A549 (cell line): Measurements from ENCODE around the gene AADACL3. TPM values are rescaled to one million over a fixed set of nuclear protein-coding genes. Genes with fewer than 3 reads are reported as not detected.

Experiments used
- ATAC-seq, 2 experiments: fragments of 200-7000 bp in 1 of 2; fragments of >200 bp in 1 of 2; cut with Nextera tagmentation in 1 of 2; cut with Tn5 transposase in 1 of 2; 3 replicates each; pipeline versions ENCODE4 v1.8.0 to v1.9.1; 2018 to 2020; ENCODE audit warnings: mild to moderate bottlenecking in 1 of 2, moderate library complexity in 1 of 2
- CTCF ChIA-PET: fragments of 300-600 bp; sonication (Branson Sonifier 250); formaldehyde crosslinking; extraction: SDS; loops from one replicate; lab custom pipeline; 2021; ENCODE audit warnings: antibody characterized with exemption, inconsistent platforms; lab: Yijun Ruan, JAX
- POLR2A ChIA-PET: fragments of 350-600 bp; formaldehyde crosslinking; extraction: SDS; loops from one replicate; lab custom pipeline; 2021; ENCODE audit warnings: antibody characterized with exemption, inconsistent platforms; lab: Yijun Ruan, JAX
- DNase-seq, 2 experiments: peaks; one replicate each; pipeline versions ENCODE4 v3.0.0 to v3.0.0-alpha.2; 2011 to 2016; ENCODE audit warnings: low read depth in 1 of 2, low spot score in 1 of 2
- FAIRE-seq: peaks from 2 replicates; lab custom pipeline; 2011; peaks lifted over from hg19 to GRCh38; lab: Jason Lieb, UNC
- H3K27ac ChIP-seq, 2 experiments: fragments of >200 bp; sonication (Bioruptor Twin); formaldehyde crosslinking; 3 replicates each; pipeline ENCODE4 v1.5.1; 2016 to 2017
- H3K4me1 ChIP-seq: fragments of >200 bp; sonication (Bioruptor Twin); formaldehyde crosslinking; 3 replicates; pipeline ENCODE4 v1.6.1; 2016
- H3K4me2 ChIP-seq: fragments of >200 bp; sonication (Bioruptor Twin); formaldehyde crosslinking; 3 replicates; pipeline ENCODE4 v1.6.1; 2016
- H3K4me3 ChIP-seq: fragments of >200 bp; sonication (Bioruptor Twin); formaldehyde crosslinking; 3 replicates; pipeline ENCODE4 v1.5.1; 2016
- H3K9me3 ChIP-seq: fragments of >200 bp; sonication (Bioruptor Twin); formaldehyde crosslinking; 3 replicates; pipeline ENCODE4 v1.6.1; 2016
- EHMT2 ChIP-seq: fragments of 200-600 bp; sonication (generic); IDR thresholded peaks from 2 replicates; pipeline ENCODE4 v1.6.1; 2016; ENCODE audit warnings: antibody characterized with exemption, low read depth, mild to moderate bottlenecking, moderate library complexity
- HEYL ChIP-seq: fragments of 250-450 bp; sonication (Bioruptor Pico); IDR thresholded peaks from 2 replicates; pipeline ENCODE4 v1.8.0; 2021; ENCODE audit warnings: mild to moderate bottlenecking, moderate library complexity
- HOXA7 ChIP-seq: fragments of 250-450 bp; sonication (Bioruptor Pico); IDR thresholded peaks from 2 replicates; pipeline ENCODE4 v1.5.0; 2020; ENCODE audit warnings: mild to moderate bottlenecking, moderate library complexity
- HOXB13 ChIP-seq: fragments of 250-450 bp; sonication (Bioruptor Pico); IDR thresholded peaks from 2 replicates; pipeline ENCODE4 v1.5.0; 2020; ENCODE audit warnings: low read depth, mild to moderate bottlenecking, moderate library complexity
- KDM1A ChIP-seq: fragments of 200-600 bp; sonication (generic); IDR thresholded peaks from 2 replicates; pipeline ENCODE4 v1.6.1; 2016; ENCODE audit warnings: low read depth, mild to moderate bottlenecking
- KDM5A ChIP-seq: fragments of 200-600 bp; sonication (generic); IDR thresholded peaks from 2 replicates; pipeline ENCODE4 v1.6.1; 2016; ENCODE audit warnings: antibody characterized with exemption, mild to moderate bottlenecking
- MAZ ChIP-seq: fragments of 150-350 bp; IDR thresholded peaks from 2 replicates; pipeline ENCODE4 v1.6.1; 2014; ENCODE audit warnings: antibody characterized with exemption, low read depth, low read length, borderline replicate concordance
- NR3C1 ChIP-seq: fragments of >200 bp; sonication (Bioruptor Twin); formaldehyde crosslinking; IDR thresholded peaks from 3 replicates; pipeline ENCODE4 v1.6.1; 2017
- POLR2A ChIP-seq: IDR thresholded peaks from 2 replicates; pipeline ENCODE4 v1.6.1; 2012; ENCODE audit warnings: mild to moderate bottlenecking, low read length
- RFX5 ChIP-seq: fragments of 450-650 bp; IDR thresholded peaks from 2 replicates; pipeline ENCODE4 v1.7.1; 2014; ENCODE audit warnings: antibody characterized with exemption, mild to moderate bottlenecking, moderate library complexity
- RNF2 ChIP-seq: fragments of 200-600 bp; sonication (generic); IDR thresholded peaks from 2 replicates; pipeline ENCODE4 v1.6.1; 2016; ENCODE audit warnings: low read depth, mild to moderate bottlenecking, antibody characterized with exemption, moderate library complexity, borderline replicate concordance
- SREBF2 ChIP-seq: fragments of 450-650 bp; IDR thresholded peaks from 2 replicates; pipeline ENCODE4 v1.6.1; 2014; ENCODE audit warnings: mild to moderate bottlenecking, moderate library complexity
- TP53 ChIP-seq: fragments of 250-450 bp; sonication (Bioruptor Pico); IDR thresholded peaks from 2 replicates; pipeline ENCODE4 v1.5.0; 2021; ENCODE audit warnings: mild to moderate bottlenecking, moderate library complexity
- ZNF302 ChIP-seq: fragments of 250-450 bp; sonication (Bioruptor Pico); IDR thresholded peaks from 2 replicates; pipeline ENCODE4 v1.9.0; 2021; ENCODE audit warnings: inconsistent platforms, mild to moderate bottlenecking, moderate library complexity
- WGBS: methylation state at CpG from one replicate; pipeline ENCODE4 v1.1.6; 2017; ENCODE audit errors: missing lambda C conversion rate; 5-methylcytosine and 5-hydroxymethylcytosine counted together
- polyA plus RNA-seq, 4 experiments: library from polyadenylated mRNA; depleted of rRNA in 3 of 4; stranded (reverse); fragments of >200 nt; fragmentation: RNase III in 1 of 4; extraction: RNeasy Plus Mini Kit Qiagen cat#74134 plus additional on column Dnase treatment in 1 of 4; gene quantifications; 2 replicates in 3 of 4; 3 replicates in 1 of 4; pipeline ENCODE4 v1.2.3, GENCODE V29; 2011 to 2017
- small RNA-seq, 6 experiments: library from RNA; depleted of rRNA; stranded (forward); fragments of <200 nt; gene quantifications; one replicate each; pipeline ENCODE3, GENCODE V24; 2012
- TF ChIP-seq, protein P1 (sequence below): IDR thresholded peaks from 2 replicates; pipeline ENCODE4 v1.6.1; 2012; ENCODE audit warnings: low read depth, borderline replicate concordance
- TF ChIP-seq, protein P2 (sequence below): fragments of >200 bp; sonication (Bioruptor Twin); formaldehyde crosslinking; IDR thresholded peaks from 3 replicates; pipeline ENCODE4 v1.5.1; 2016
- TF ChIP-seq, protein P3 (sequence below): fragments of 250-450 bp; sonication (Bioruptor Pico); IDR thresholded peaks from 2 replicates; pipeline ENCODE4 v1.5.0; 2021; ENCODE audit warnings: mild to moderate bottlenecking, moderate library complexity, borderline replicate concordance
- TF ChIP-seq, protein P4 (sequence below): fragments of >200 bp; sonication (Bioruptor Twin); formaldehyde crosslinking; IDR thresholded peaks from 3 replicates; pipeline ENCODE4 v1.6.1; 2016

The AADACL3 gene
- polyA plus RNA-seq, 2 of the 4 experiments (the other 2 are of a cell fraction): not detected

DNA sequence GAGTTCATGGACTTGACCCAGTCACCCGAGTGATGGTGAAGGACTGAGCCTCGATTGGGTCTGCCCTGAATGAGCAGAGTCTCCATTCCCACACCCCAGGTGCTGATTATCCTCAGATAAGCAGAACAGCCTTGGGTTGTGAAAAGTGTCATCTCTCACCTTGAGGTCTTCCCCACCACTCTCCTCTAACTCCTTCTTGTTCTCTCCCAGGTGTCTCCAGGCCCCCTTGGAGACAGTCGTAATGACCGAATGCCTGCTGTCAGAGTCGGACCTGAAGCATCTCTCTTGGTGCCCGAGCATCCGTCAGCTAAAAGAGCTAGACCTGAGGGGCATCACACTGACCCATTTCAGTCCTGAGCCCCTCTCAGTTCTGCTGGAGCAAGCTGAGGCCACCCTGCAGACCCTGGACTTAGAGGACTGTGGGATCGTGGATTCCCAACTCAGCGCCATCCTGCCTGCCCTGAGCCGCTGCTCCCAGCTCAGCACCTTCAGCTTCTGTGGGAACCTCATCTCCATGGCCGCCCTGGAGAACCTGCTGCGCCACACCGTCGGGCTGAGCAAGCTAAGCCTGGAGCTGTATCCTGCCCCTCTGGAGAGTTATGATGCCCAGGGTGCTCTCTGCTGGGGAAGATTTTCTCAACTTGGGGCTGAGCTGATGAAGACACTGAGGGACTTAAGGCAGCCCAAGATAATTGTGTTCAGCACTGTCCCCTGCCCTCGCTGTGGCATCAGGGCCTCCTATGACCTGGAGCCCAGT is 61.1 kb downstream of the AADACL3 start:
- ATAC-seq (no peak), DNase-seq (no peak), FAIRE-seq (no peak)
- TF ChIP-seq HOXA7 (no peak), NR3C1 (no peak), KDM1A (no peak), HEYL (CRISPR knock-in tag) (no peak), POLR2A (no peak), RNF2 (no peak), SREBF2 (no peak), TP53 (CRISPR knock-in tag) (no peak), ZNF302 (no peak), RFX5 (no peak), HOXB13 (CRISPR knock-in tag) (no peak), EHMT2 (no peak), MAZ (no peak), KDM5A (no peak)
- TF ChIP-seq, protein P1, sequence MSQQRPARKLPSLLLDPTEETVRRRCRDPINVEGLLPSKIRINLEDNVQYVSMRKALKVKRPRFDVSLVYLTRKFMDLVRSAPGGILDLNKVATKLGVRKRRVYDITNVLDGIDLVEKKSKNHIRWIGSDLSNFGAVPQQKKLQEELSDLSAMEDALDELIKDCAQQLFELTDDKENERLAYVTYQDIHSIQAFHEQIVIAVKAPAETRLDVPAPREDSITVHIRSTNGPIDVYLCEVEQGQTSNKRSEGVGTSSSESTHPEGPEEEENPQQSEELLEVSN: no peak
- TF ChIP-seq, protein P2, sequence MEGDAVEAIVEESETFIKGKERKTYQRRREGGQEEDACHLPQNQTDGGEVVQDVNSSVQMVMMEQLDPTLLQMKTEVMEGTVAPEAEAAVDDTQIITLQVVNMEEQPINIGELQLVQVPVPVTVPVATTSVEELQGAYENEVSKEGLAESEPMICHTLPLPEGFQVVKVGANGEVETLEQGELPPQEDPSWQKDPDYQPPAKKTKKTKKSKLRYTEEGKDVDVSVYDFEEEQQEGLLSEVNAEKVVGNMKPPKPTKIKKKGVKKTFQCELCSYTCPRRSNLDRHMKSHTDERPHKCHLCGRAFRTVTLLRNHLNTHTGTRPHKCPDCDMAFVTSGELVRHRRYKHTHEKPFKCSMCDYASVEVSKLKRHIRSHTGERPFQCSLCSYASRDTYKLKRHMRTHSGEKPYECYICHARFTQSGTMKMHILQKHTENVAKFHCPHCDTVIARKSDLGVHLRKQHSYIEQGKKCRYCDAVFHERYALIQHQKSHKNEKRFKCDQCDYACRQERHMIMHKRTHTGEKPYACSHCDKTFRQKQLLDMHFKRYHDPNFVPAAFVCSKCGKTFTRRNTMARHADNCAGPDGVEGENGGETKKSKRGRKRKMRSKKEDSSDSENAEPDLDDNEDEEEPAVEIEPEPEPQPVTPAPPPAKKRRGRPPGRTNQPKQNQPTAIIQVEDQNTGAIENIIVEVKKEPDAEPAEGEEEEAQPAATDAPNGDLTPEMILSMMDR: no peak
- TF ChIP-seq, protein P3, sequence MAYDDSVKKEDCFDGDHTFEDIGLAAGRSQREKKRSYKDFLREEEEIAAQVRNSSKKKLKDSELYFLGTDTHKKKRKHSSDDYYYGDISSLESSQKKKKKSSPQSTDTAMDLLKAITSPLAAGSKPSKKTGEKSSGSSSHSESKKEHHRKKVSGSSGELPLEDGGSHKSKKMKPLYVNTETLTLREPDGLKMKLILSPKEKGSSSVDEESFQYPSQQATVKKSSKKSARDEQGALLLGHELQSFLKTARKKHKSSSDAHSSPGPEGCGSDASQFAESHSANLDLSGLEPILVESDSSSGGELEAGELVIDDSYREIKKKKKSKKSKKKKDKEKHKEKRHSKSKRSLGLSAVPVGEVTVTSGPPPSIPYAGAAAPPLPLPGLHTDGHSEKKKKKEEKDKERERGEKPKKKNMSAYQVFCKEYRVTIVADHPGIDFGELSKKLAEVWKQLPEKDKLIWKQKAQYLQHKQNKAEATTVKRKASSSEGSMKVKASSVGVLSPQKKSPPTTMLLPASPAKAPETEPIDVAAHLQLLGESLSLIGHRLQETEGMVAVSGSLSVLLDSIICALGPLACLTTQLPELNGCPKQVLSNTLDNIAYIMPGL (CRISPR knock-in tag): no peak
- TF ChIP-seq, protein P4, sequence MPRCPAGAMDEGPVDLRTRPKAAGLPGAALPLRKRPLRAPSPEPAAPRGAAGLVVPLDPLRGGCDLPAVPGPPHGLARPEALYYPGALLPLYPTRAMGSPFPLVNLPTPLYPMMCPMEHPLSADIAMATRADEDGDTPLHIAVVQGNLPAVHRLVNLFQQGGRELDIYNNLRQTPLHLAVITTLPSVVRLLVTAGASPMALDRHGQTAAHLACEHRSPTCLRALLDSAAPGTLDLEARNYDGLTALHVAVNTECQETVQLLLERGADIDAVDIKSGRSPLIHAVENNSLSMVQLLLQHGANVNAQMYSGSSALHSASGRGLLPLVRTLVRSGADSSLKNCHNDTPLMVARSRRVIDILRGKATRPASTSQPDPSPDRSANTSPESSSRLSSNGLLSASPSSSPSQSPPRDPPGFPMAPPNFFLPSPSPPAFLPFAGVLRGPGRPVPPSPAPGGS: no peak
- Histone ChIP-seq H3K4me1 (no peaks in the 10 kb centered on the region), H3K4me2 (no peak overlapping the region), H3K9me3 (no peaks in the 10 kb centered on the region), H3K4me3 (no peak overlapping the region), H3K27ac (no peak overlapping the region)
- ChIA-PET POLR2A (no interaction called here), CTCF (interaction anchor here (0.6 to 1.8 kb wide), 3 partner anchors 117 to 500 kb away, joined by 3 to 5 read pairs (median 4); no protein-coding TSS in a partner anchor)
- 35% methylated on average over 8 of the region's 15 CpGs for WGBS

Small RNAs within 50 kb of the gene (small RNA-seq; reads per million reads assigned to genes)
- gene AC244670.1: 0 reads per million in 6 experiments

Other genes with a start within 250 kb of the AADACL3 start
- gene DHRS3, start 97.9 kb upstream of the AADACL3 start, polyA plus RNA-seq (2011; rRNA removed): 79.7 and 89.1 TPM in 2 replicates
- gene DHRS3, start 97.9 kb upstream of the AADACL3 start, polyA plus RNA-seq (2017; fragmentation: RNase III; extraction: RNeasy Plus Mini Kit Qiagen cat#74134 plus additional on column Dnase treatment): 56.9 to 78.9 TPM (median 62.7 TPM) in 3 replicates
- gene AADACL4, start 72.0 kb upstream of the AADACL3 start, polyA plus RNA-seq (2011; rRNA removed): not detected in 2 replicates
- gene AADACL4, start 72.0 kb upstream of the AADACL3 start, polyA plus RNA-seq (2017; fragmentation: RNase III; extraction: RNeasy Plus Mini Kit Qiagen cat#74134 plus additional on column Dnase treatment): not detected in 3 replicates
- gene CFAP107, start 30.1 kb downstream of the AADACL3 start, polyA plus RNA-seq (2011; rRNA removed): not detected in 2 replicates
- gene CFAP107, start 30.1 kb downstream of the AADACL3 start, polyA plus RNA-seq (2017; fragmentation: RNase III; extraction: RNeasy Plus Mini Kit Qiagen cat#74134 plus additional on column Dnase treatment): not detected in 3 replicates
- gene PRAMEF12, start 57.6 kb downstream of the AADACL3 start, polyA plus RNA-seq (2011; rRNA removed): not detected in 2 replicates
- not detected in 3 replicates for gene PRAMEF12, start 57.6 kb downstream of the AADACL3 start, polyA plus RNA-seq (2017; fragmentation: RNase III; extraction: RNeasy Plus Mini Kit Qiagen cat#74134 plus additional on column Dnase treatment)
- not detected in 2 replicates for gene PRAMEF1, start 75.3 kb downstream of the AADACL3 start, polyA plus RNA-seq (2011; rRNA removed)
- gene PRAMEF1, start 75.3 kb downstream of the AADACL3 start, polyA plus RNA-seq (2017; fragmentation: RNase III; extraction: RNeasy Plus Mini Kit Qiagen cat#74134 plus additional on column Dnase treatment): not detected in 3 replicates
- not detected in 2 replicates for gene PRAMEF11, start 115.3 kb downstream of the AADACL3 start, polyA plus RNA-seq (2011; rRNA removed)
- gene PRAMEF11, start 115.3 kb downstream of the AADACL3 start, polyA plus RNA-seq (2017; fragmentation: RNase III; extraction: RNeasy Plus Mini Kit Qiagen cat#74134 plus additional on column Dnase treatment): not detected in 3 replicates
- gene HNRNPCL1, start 132.6 kb downstream of the AADACL3 start, polyA plus RNA-seq (2011; rRNA removed): not detected in 2 replicates
- not detected in 3 replicates for gene HNRNPCL1, start 132.6 kb downstream of the AADACL3 start, polyA plus RNA-seq (2017; fragmentation: RNase III; extraction: RNeasy Plus Mini Kit Qiagen cat#74134 plus additional on column Dnase treatment)
- not detected in 2 replicates for gene PRAMEF2, start 141.0 kb downstream of the AADACL3 start, polyA plus RNA-seq (2011; rRNA removed)
- gene PRAMEF2, start 141.0 kb downstream of the AADACL3 start, polyA plus RNA-seq (2017; fragmentation: RNase III; extraction: RNeasy Plus Mini Kit Qiagen cat#74134 plus additional on column Dnase treatment): not detected in 3 replicates
- not detected in 2 replicates for gene PRAMEF4, start 170.1 kb downstream of the AADACL3 start, polyA plus RNA-seq (2011; rRNA removed)
- not detected in 3 replicates for gene PRAMEF4, start 170.1 kb downstream of the AADACL3 start, polyA plus RNA-seq (2017; fragmentation: RNase III; extraction: RNeasy Plus Mini Kit Qiagen cat#74134 plus additional on column Dnase treatment)
- gene PRAMEF10, start 182.2 kb downstream of the AADACL3 start, polyA plus RNA-seq (2011; rRNA removed): not detected in 2 replicates
- not detected in 3 replicates for gene PRAMEF10, start 182.2 kb downstream of the AADACL3 start, polyA plus RNA-seq (2017; fragmentation: RNase III; extraction: RNeasy Plus Mini Kit Qiagen cat#74134 plus additional on column Dnase treatment)
- not detected in 2 replicates for gene PRAMEF7, start 200.5 kb downstream of the AADACL3 start, polyA plus RNA-seq (2011; rRNA removed)
- gene PRAMEF7, start 200.5 kb downstream of the AADACL3 start, polyA plus RNA-seq (2017; fragmentation: RNase III; extraction: RNeasy Plus Mini Kit Qiagen cat#74134 plus additional on column Dnase treatment): not detected in 3 replicates
- gene PRAMEF6, start 231.5 kb downstream of the AADACL3 start, polyA plus RNA-seq (2011; rRNA removed): not detected in 2 replicates
- not detected in 3 replicates for gene PRAMEF6, start 231.5 kb downstream of the AADACL3 start, polyA plus RNA-seq (2017; fragmentation: RNase III; extraction: RNeasy Plus Mini Kit Qiagen cat#74134 plus additional on column Dnase treatment)